ENCODE data around the gene OR2L3.
"Not testable (repeated sequence)": the region's sequence is repeated elsewhere in the genome, so short reads cannot be mapped to it uniquely, and the experiment has no call there.

OR2L3 gene
- 0 to 0.05 reads per million in 2 donors for total RNA-seq

- DNase-seq: no peak
These were observed at the start of gene OR2L3 for GRCh38 chr1:248046536-248046935. Gene OR2L3, plus strand, starts transcription at chr1:248046836. Its CDS starts 13,846 bp downstream, at chr1:248060682.

DNA sequence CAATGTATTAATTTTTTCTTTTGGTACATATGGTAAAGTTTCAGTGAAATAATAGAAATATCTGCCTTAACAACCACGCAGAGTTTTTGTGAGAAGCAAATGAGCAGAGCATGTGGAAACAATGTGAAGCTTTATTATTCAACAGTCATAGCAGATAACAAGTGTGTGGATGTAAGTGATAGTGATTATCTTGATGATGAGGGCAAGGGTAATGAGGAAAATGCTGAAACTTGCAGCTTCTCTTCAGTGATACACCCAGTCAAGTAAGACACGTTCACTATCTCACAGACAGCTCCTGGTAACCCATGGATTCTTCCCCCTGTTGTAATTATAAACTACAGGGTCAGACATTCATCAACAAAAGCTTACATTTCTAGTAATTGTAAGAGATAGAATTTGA is 47.8 kb upstream of the OR2L3 start:
- DNase-seq: no peak

DNA sequence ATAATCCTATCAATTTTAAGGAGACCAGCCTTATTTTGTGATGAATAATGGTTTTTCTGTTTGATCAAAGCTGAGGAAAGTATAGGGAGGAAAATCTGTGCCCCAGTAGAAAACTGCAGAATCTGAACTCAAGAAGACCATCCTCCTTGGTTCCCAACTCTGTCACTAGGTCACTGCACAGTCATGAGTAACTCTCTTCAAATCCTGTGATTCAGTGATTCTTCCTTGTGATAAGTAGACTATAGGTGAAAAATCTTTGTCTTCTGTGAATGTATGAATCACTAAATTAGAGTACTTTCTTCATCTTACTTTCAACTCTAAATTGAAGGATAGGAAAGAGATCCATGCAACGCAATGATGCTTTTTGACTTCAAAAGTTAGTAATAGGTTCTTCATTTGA is 46.5 kb upstream of the OR2L3 start:
- no peak for DNase-seq

DNA sequence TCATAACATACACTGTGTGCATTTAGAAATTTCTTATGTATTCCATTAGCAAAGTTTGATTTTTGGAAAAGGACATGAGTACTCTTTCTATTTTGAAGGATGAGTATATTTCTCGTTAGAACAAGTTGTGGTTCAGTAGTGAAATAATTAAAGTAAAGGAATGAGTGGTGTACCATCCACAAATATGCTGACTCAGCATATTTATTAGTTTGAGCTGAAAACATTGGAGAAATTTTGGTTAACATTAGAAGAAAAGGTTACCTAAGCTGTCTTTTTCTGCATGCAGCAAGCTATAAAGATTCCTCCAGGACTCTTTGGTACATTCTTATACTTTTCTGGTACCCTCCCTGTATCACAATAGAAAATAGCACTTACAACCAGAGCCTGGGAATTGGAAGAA is 38.9 kb upstream of the OR2L3 start:
- DNase-seq: no peak

DNA sequence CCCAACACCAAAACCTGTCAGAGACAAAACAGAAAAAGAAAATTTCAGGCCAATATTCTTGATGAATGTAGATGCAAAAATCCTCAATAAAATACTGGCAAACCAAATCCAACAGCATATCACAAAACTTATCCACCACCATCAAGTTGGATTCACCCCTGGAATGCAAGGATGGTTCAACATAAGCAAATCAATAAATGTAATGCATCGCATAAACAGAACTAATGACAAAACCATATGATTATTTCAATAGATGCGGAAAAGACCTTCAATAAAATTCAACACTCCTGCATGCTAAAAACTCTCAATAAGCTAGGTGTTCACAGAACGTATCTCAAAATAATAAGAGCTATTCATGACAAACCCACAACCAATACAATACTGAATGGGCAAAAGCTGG is 37.0 kb upstream of the OR2L3 start:
- DNase-seq: no peak

DNA sequence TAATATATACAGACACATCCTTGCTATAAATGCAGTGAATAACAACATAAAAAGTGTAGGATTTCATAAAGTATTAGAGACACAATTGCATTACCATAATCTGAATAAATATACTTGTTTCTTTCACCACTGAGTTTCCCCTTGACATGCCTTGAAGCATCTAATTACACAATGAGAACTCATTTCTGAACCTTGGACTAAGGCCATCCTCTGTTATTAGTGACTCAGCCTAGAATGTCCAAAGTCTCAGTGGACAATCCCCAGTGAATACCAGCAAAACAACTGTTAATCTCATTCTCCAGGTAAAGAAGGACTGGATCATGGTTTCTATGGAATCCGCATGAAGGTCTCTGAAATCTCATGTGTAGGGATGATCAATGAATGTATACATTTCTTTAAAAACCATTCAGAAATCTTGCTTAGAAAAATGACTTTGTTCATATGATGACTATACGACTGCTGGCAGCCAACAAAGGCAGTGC is 33.4 kb upstream of the OR2L3 start, which contains the start of gene OR2L5:
OR2L5 (plus strand) TSS at position 432 of the 482 bp plus-strand sequence. CDS start 8,288 bp downstream, outside the sequence.
- no peak for DNase-seq

- DNase-seq: no peak
These were observed 30.8 kb upstream of the OR2L3 start for GRCh38 chr1:248015803-248016202.

DNA sequence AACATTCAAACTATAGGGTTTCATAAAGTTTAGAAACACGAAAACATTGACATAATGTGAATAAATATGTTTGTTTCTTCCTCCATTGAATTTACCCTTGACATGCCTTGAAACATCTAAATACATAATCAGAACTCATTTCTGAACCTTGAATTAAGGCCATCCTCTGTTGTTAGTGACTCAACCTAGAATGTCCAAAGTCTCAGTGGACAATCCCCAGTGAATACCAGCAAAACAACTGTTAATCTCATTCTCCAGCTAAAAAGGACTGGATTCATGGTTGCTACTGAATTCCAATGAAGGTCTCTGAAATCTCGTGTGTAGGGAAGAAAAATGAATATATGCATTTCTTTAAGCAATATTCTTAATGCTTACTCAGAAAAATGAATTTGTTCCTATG is 16.9 kb upstream of the OR2L3 start, which contains the start of gene OR2L2:
OR2L2 (plus strand) TSS at position 301 of the 400 bp plus-strand sequence. CDS start 8,198 bp downstream, outside the sequence.
- DNase-seq: no peak

DNA sequence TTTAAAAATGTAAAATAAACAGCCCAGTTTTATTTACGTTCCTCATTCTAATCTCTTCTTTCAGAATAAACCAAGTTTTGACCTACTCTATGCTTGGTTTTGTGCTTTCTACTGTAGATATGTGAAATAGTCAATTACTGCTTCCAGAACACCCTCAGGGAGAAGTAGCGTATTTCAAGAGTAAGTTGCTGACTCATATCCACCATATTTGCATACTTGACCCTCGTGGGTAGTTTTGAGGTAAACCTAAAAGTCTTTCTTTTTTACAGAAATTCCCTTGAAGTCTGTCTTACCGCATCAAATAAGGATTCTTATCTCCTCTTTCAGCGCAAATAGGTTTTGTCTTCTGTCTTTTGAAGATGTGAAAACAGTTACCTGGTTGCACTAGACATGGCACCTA is 1.4 kb upstream of the OR2L3 start:
- no peak for DNase-seq

- DNase-seq: no peak
These were observed 372 bp downstream of the OR2L3 start for GRCh38 chr1:248047008-248047407.

DNA sequence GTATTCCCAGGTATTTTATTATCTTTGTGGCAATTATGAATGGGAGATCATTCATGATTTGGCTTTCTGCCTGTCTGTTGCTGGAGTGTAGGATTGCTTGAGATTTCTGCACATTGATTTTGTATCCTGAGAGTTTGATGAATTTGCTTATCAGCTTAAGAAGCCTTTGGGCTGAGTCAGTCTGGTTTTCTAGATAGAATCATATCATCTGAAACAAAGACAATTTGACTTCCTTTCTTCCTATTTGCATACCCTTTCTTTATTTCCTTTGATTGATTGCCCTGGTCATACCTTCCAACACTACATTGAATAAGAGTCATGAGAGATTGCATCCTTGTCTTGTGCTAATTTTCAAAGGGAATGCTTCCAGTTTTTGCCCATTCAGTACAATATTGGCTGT is 8.0 kb downstream of the OR2L3 start:
- DNase-seq: no peak

- DNase-seq: no peak
These were observed 8.6 kb downstream of the OR2L3 start for GRCh38 chr1:248055261-248055660.

GRCh38 chr1:248065071-248065470 is 18.4 kb downstream of the OR2L3 start:
- DNase-seq: no peak

DNA sequence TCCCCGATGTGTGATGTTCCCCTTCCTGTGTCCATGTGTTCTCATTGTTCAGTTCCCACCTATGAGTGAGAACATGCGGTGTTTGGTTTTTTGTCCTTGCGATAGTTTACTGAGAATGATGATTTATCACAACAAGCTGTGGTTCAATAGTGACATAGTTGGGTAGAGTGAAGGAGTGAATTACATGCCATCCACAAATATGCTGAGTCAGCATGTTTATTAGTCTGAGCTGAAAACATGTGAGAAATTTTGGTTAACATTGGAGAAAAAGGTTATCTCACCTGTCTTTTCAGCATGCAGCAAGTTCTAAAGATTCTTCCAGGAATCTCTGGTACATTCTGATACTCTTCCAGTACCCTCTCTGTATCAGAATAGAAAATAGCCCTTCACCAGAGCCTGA is 19.0 kb downstream of the OR2L3 start:
- DNase-seq: no peak

DNA sequence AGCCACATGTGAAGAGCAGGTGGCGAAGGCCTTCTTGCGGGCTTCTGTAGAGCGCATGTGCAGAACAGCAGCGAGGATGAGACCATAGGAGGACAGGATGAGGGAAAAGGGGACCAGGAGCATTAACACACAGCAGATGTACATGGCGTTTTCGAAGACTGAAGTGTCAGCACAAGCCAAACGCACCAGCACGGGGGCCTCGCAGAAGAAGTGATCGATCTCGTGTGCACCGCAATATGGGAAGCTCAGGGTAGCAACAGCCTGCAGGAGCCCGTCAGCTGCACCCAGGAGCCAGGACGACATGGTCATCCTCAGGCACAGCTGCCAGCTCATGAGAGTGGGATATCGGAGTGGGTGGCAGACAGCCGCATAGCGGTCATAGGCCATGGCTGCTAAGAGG is 37.2 kb downstream of the OR2L3 start:
- not testable (repeated sequence) for DNase-seq

- no peak for DNase-seq
These were observed 48.2 kb downstream of the OR2L3 start, which contains the start of gene OR2L13 for GRCh38 chr1:248094884-248095283. Gene OR2L13, plus strand, starts transcription at chr1:248095184. Its CDS starts 4,192 bp downstream, at chr1:248099376.

- no peak for DNase-seq
These were observed 51.9 kb downstream of the OR2L3 start for GRCh38 chr1:248098529-248098928.

- DNase-seq: no peak
These were observed 56.2 kb downstream of the OR2L3 start for GRCh38 chr1:248102847-248103246.

GRCh38 chr1:248111157-248111556 is 64.5 kb downstream of the OR2L3 start:
- DNase-seq: no peak

All from activated gamma-delta T cell (primary cell).